NCI-H1417 (cell line): Measurements from ENCODE around the gene NLRP11.
"Not testable (repeated sequence)": the region's sequence is repeated elsewhere in the genome, so short reads cannot be mapped to it uniquely, and the experiment has no call there.

Experiments
- DNase-seq, 3 experiments: peaks; one replicate each; lab custom pipeline; 2025; lab: John Stamatoyannopoulos, UW

NLRP11 gene

GRCh38 chr19:55777528-55777927 is 54.3 kb downstream of the NLRP11 start:
- DNase-seq: peak in 1 of 3 experiments; percentile 37

DNA sequence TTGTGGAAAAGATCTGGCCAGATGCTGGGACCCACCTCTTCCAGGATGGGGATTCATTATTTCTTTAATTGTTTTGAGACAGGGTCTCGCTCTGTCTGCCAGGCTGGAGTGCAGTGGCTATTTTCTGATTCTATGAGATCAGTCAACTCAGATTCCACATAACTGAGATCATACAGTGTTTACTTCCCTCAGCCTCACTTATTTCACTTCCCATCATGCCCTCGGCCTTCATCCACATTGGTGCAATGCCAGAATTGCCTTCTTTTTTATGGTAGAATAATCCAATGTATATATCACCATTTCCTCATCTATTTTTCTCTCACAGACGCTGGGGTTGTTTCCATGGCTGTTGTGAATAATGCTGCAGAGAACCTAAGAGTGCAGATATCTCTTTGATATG is 62.2 kb downstream of the NLRP11 start:
- not testable (repeated sequence) for DNase-seq

DNA sequence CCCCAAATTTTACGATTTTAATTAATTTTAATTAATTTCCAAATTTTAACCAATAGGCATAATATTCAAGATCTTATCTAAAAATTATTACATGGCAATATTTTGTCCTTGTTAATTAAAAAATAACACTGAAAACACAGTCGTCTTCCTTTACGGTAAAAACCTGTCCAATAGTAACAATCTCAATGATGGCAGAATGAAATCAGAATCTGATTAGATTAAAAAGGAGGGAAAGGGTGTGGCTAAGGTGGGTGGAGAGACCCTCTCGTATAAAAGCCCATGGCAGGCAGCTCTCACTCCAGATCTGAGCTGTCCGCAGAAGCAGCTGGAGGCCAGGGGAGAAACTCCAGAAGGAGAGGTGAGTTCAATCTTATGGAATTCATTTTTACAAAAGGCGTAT is 63.0 kb downstream of the NLRP11 start, which contains the start of gene RFPL4AL1:
TSS of gene RFPL4AL1 (plus strand) at position 301 of the 400 bp plus-strand sequence. CDS start 2,687 bp downstream, outside the sequence.
- not testable (repeated sequence) for DNase-seq

- no peak for DNase-seq
Measured at GRCh38 chr19:55766466-55766865, 65.3 kb downstream of the NLRP11 start.

GRCh38 chr19:55758797-55759196 is 73.0 kb downstream of the NLRP11 start, which contains the start of gene RFPL4A:
Gene RFPL4A (plus strand): TSS chr19:55759097. CDS start chr19:55761801, 2,704 bp downstream.
- DNase-seq: not testable (repeated sequence)

DNA sequence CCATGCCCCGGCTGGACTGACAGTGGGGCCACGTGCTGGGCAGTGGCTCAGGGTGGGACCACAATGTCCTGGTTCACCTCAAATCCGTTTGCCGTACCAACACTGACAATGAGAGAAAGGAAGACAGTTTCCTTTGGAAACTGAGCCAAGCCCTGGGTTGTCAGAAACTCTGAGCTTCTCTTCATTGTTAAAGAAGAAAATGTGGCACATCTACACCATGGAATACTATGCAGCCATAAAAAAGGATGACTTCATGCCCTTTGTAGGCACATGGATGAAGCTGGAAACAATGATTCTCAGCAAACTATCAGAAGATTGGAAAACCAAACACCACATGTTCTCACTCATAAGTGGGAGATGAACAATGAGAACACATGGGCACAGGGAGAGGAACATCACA is 75.0 kb downstream of the NLRP11 start:
- DNase-seq: not testable (repeated sequence)

- DNase-seq: no peak
Measured at GRCh38 chr19:55753401-55753800, 78.4 kb downstream of the NLRP11 start.

DNA sequence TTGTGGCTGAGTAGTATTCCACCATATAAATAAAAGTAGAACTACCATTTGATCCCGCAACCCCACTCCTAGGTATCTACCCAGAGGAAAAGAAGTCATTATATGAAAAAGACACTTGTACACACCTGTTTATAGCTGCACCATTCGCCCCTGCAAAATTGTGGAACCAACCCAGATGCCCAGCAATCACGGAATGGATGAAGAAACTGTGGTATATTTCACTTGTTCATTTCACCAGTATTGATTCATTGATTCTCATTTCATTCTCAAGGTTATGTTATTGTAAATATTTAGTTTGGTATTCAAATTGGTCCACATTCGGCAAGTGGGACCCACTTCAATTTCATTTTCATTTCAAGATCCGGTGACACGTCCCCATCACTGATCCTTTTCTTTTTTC is 81.1 kb downstream of the NLRP11 start:
- no peak for DNase-seq

DNA sequence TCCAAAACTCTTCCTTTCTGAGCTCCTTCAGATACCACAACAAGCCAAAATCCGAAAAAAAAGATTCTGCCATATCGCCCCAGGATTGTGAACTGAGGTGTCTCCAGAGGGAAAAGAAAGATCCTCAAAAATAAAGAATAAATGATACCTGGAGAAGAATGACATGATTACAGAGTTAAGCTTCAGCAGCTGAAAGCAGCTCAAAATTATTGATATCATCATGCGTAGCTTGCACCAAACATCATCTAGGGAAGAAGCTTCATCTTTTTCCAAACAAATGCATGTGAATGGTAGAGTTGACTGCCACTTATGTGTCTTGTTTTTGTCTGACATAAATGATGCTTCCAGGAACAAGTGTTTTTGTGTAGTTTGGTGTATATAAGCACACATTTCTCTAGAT is 93.5 kb downstream of the NLRP11 start, which contains the start of gene NLRP9:
TSS of gene NLRP9 (minus strand) at position 101 of the 400 bp plus-strand sequence. CDS start at position 73, 28 bp downstream.
- DNase-seq: no peak
